Small intestine (tissue), 7 donors: Measurements from ENCODE around the gene NME1. TPM values are rescaled to one million over a fixed set of nuclear protein-coding genes. Genes with fewer than 3 reads are reported as not detected.
A peak's percentile ranks its signal among the peaks of the same experiment; 100 is the strongest.

Source experiments
- DNase-seq, 2 donors: peaks; one replicate each; pipeline versions ENCODE4 v3.0.0 to v3.0.0-alpha.2; 2013
- FAIRE-seq: peaks from 2 replicates; lab custom pipeline; 2012; peaks lifted over from hg19 to GRCh38; lab: Jason Lieb, UNC
- H3K27ac ChIP-seq, 3 donors: one replicate each; pipeline ENCODE4 v1.5.1; 2013; ENCODE audit warnings: low read length in 2 of 3, mild to moderate bottlenecking in 2 of 3, control low read depth in 1 of 3, inconsistent platforms in 1 of 3, low read depth in 1 of 3, moderate library complexity in 1 of 3
- H3K27me3 ChIP-seq, 3 donors: one replicate each; pipeline ENCODE4 v1.6.1; 2013; ENCODE audit warnings: low read length in 3 of 3, inconsistent platforms in 1 of 3; ENCODE audit not compliant: control insufficient read depth in 3 of 3, insufficient read depth in 3 of 3
- H3K36me3 ChIP-seq, 3 donors: one replicate each; pipeline ENCODE4 v1.6.1; 2013; ENCODE audit warnings: low read length in 3 of 3, inconsistent platforms in 1 of 3, low read depth in 1 of 3, mild to moderate bottlenecking in 1 of 3, moderate library complexity in 1 of 3; ENCODE audit not compliant: control insufficient read depth in 3 of 3, insufficient read depth in 2 of 3
- H3K4me1 ChIP-seq, 3 donors: one replicate each; pipeline ENCODE4 v1.6.1; 2013; ENCODE audit warnings: low read length in 2 of 3, inconsistent platforms in 1 of 3, low read depth in 1 of 3, mild to moderate bottlenecking in 1 of 3, moderate library complexity in 1 of 3; ENCODE audit not compliant: control insufficient read depth in 3 of 3, insufficient read depth in 2 of 3
- H3K4me3 ChIP-seq, 3 donors: one replicate each; pipeline ENCODE4 v1.5.1; 2013; ENCODE audit warnings: low read length in 3 of 3, control low read depth in 1 of 3, inconsistent platforms in 1 of 3, low read depth in 1 of 3, mild to moderate bottlenecking in 1 of 3, moderate library complexity in 1 of 3
- H3K9me3 ChIP-seq, 2 donors: one replicate each; pipeline ENCODE4 v1.6.1; 2013; ENCODE audit warnings: low read depth in 1 of 2, low read length in 1 of 2; ENCODE audit not compliant: control insufficient read depth in 2 of 2, insufficient read depth in 1 of 2
- WGBS, 3 donors: extraction: QIAGEN DNeasy Blood & Tissue Kit; methylation state at CpG; one replicate each; pipeline ENCODE4 v1.1.7; 2013; 5-methylcytosine and 5-hydroxymethylcytosine counted together
- polyA plus RNA-seq, 4 donors: library from polyadenylated mRNA; stranded (reverse) in 3 of 4; unstranded in 1 of 4; fragments of 200-250 nt in 3 of 4; fragments of 120-200 nt in 1 of 4; gene quantifications; one replicate each; pipeline versions ENCODE4 v1.2.1 to v1.2.3, GENCODE V29; 2013
- donor health status: healthy with polysubstance abuse.
- donor health status: control.
- donor health status: control.
- donor health status: Bipolar disorder and iron deficiency.
- donor health status: healthy.

Gene NME1
- polyA plus RNA-seq, 4 donors: 18.6 to 175 (median 42.7) TPM

DNA sequence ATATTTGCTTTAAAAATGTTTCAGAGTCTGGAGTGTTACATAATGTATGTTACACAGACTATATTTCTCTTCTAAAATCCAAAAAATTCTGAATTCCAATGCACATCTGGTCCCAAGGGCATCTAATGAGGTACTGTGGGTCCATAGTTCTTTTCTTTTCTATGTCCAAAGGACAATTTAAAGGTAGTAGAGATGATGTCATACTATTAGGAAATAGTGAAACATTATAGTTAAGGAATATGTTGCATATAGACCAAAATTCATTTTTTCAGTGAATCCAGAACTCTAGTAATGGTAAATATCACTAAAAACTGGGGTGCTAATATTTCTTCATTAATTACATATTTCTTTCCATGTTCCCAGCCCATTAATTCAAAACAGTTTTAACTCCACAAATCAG, 35.8 kb downstream of the NME1 start:
- Histone ChIP-seq H3K4me3 (no peak overlapping the region), H3K27ac (peak overlapping the region in 1 of 3 donors; percentile 9), H3K4me1 (peaks cover 0 to 3% (median 0%) of the 10 kb centered on the region in 3 donors), H3K36me3 (peaks cover 0 to 34% (median 5%) of the 10 kb centered on the region in 3 donors), H3K27me3 (no peaks in the 10 kb centered on the region), H3K9me3 (no peaks in the 10 kb centered on the region)
- no peak for FAIRE-seq
- DNase-seq: no peak

DNA sequence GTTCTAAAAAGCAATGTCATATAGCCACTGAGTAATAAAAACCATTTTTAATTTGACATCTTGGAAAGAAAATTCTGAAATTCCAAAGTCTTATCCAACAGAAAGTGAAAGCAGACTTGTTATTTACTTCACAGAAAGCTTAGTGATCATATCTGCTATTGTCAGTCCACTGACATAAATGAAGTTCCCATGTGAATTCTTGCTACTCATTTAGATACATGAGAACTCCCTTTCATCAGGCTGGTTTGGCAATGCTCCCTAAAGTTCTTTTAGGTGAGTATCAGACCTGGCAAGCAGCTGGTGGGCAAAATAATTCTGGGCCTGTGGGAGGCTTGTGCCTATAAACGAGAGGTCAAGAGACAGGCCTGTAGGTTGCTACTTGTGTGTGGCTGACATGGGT, 36.3 kb downstream of the NME1 start:
- Histone ChIP-seq H3K27ac (peak overlapping the region in 1 of 3 donors; percentile 9), H3K36me3 (peaks cover 0 to 39% (median 5%) of the 10 kb centered on the region in 3 donors)
- WGBS, 3 donors: 63 to 77% (median 75%) methylated on average over 1 of the region's 1 CpG

DNA sequence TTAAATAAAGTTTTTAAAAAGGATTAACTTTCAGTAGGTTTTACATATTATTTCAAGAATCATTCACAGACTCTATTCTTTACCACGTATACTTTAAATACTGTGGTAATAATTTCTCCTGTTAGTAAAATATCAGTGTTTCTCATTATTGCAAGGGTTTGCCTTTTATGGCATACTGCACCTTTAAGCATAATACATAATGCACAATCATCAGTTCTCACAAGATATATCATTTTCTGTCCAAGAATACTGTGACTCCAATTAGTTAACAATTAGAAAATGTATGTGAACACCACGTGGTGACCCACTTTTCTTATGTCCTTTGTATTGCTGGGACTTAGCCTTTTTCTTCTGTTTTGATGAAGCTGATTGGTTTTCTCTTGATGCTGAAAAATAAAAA, 38.5 kb downstream of the NME1 start:
- Histone ChIP-seq H3K9me3 (no peaks in the 10 kb centered on the region), H3K27ac (no peak overlapping the region), H3K27me3 (no peaks in the 10 kb centered on the region), H3K4me1 (no peaks in the 10 kb centered on the region), H3K36me3 (peaks cover 5 to 41% (median 7%) of the 10 kb centered on the region in 3 donors), H3K4me3 (no peak overlapping the region)
- DNase-seq (no peak), FAIRE-seq (no peak)
- 81 to 89% (median 88%) methylated on average over 2 of the region's 2 CpGs for WGBS, 3 donors

More for the DNA sequence above, 36.3 kb downstream of the NME1 start:
- Histone ChIP-seq H3K9me3 (no peaks in the 10 kb centered on the region), H3K27me3 (no peaks in the 10 kb centered on the region), H3K4me1 (no peaks in the 10 kb centered on the region), H3K4me3 (no peak overlapping the region)
- FAIRE-seq (no peak), DNase-seq (peak; percentile 11 to 19)

DNA sequence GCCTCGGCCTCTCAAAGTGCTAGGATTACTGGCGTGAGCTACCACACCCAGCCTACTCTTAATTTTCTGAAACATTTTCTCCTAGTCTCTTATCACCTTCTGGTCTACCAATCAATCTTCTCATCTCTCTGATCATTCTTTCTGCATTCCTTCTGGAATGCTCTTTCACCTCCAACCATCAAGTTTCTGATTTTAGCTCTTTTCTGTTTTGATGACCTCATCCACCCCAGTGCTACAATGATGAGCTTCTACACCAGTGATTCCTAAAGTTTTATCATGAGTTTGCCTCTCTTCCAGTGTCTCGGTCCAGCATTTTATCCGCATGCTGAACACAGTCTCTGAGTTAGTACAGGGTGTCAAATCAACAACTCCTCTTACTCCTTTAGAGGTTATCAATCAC, 44.4 kb downstream of the NME1 start:
- H3K27me3 ChIP-seq: no peaks in the 10 kb centered on the region
- FAIRE-seq (no peak), DNase-seq (no peak)
- no peak overlapping the region for H3K4me3 ChIP-seq
- no peaks in the 10 kb centered on the region for H3K9me3 ChIP-seq
- 93 to 98% (median 96%) methylated on average over 4 of the region's 4 CpGs for WGBS, 3 donors
- H3K4me1 ChIP-seq: no peaks in the 10 kb centered on the region
- no peak overlapping the region for H3K27ac ChIP-seq
- peaks cover 5 to 53% (median 13%) of the 10 kb centered on the region in 3 donors for H3K36me3 ChIP-seq

DNA sequence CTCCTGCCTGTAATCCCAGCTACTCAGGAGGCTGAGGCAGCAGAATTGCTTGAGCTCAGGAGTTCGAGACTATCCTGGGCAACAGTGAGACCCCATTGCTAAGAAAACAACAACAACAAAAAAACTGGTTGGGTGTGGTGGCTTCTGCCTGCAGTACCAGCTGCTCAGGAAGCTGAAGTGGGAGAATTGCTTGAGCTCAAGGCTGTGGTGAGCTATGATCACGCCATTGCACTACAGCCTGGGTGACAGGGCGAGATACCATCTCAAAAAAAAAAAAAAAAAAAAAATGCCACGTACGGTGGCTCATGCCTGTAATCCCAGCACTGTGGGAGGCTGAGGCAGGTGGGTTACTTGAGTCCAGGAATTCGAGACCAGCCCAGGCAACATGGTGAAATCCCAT, 46.9 kb downstream of the NME1 start:
- Histone ChIP-seq H3K4me3 (no peak overlapping the region), H3K27ac (no peak overlapping the region), H3K27me3 (no peaks in the 10 kb centered on the region), H3K36me3 (peaks cover 5 to 49% (median 12%) of the 10 kb centered on the region in 3 donors), H3K4me1 (no peaks in the 10 kb centered on the region), H3K9me3 (no peaks in the 10 kb centered on the region)
- FAIRE-seq (no peak), DNase-seq (no peak)
- WGBS, 3 donors: 81 to 98% (median 95%) methylated on average over 4 to 6 of the region's 6 CpGs

DNA sequence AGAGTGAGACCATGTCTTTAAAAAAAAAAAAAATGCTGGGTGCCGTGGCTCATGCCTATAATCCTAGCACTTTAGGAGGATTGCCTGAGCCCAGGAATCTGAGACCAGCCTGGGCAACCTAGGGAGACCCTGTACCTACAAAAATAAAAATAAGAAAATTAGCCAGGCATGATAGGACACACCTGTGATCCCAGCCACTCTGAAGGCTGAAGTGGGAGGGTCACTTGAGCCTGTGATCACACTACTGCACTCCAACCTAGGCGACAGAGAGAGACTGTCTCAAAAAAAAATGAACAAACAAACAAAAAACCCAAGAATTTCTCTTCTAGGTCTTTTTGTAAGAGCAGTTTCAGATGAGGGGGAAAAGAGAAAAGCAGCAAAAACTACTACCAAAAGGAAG, 47.5 kb downstream of the NME1 start:
- H3K4me1 ChIP-seq: no peaks in the 10 kb centered on the region
- no peak overlapping the region for H3K27ac ChIP-seq
- DNase-seq (no peak), FAIRE-seq (no peak)
- 73 to 95% (median 89%) methylated on average over 2 of the region's 2 CpGs for WGBS, 3 donors
- no peaks in the 10 kb centered on the region for H3K9me3 ChIP-seq
- no peaks in the 10 kb centered on the region for H3K27me3 ChIP-seq
- peaks cover under 1 to 47% (median 16%) of the 10 kb centered on the region in 3 donors for H3K36me3 ChIP-seq
- H3K4me3 ChIP-seq: no peak overlapping the region

DNA sequence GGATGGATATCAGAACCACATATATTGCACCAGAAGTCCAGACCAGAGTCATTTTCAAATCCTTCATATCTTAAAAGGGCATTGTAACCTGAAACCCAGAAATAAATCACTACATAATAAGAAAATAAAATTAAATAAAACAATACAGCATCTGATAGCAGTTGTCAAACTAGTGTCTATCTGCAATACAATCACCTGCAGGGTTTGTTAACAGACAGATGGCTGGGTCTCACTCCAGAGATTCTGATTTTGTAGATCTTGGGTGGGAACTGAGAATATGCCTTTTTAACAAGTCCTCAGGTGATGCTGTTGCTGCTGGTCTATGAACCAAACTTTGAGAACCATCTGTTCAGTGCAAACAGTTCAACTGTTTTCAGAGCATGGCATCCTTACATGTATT, 50.5 kb downstream of the NME1 start:
- Histone ChIP-seq H3K27ac (no peak overlapping the region), H3K4me3 (no peak overlapping the region), H3K4me1 (no peaks in the 10 kb centered on the region), H3K36me3 (peaks cover 7 to 31% (median 14%) of the 10 kb centered on the region in 3 donors), H3K9me3 (no peaks in the 10 kb centered on the region), H3K27me3 (no peaks in the 10 kb centered on the region)
- DNase-seq (no peak), FAIRE-seq (no peak)

Other genes starting within 250 kb of the NME1 start
- gene SPAG9, start 32.7 kb upstream of the NME1 start, polyA plus RNA-seq: 10 to 100 TPM; 14.1 to 65.9 (median 18.5) TPM
- gene NME2, start 12.9 kb downstream of the NME1 start, polyA plus RNA-seq: 100 to 1,000 TPM; 336 to 992 (median 467) TPM
- 10 to 100 TPM in 1 of 4 donors, 1 to 10 TPM in 3; 5.7 to 32.9 (median 7.3) TPM for gene MBTD1, start 106.5 kb downstream of the NME1 start, polyA plus RNA-seq
- 10 to 100 TPM; 11.4 to 37.4 (median 27.9) TPM for gene UTP18, start 107.0 kb downstream of the NME1 start, polyA plus RNA-seq